GM12878 (cell line): ENCODE data around the gene ERC2. TPM values are rescaled to one million over a fixed set of nuclear protein-coding genes. Genes with fewer than 3 reads are reported as not detected.

Experiments
- ATAC-seq: fragments of 200-7000 bp; cut with Tn5 transposase; 3 replicates; pipeline ENCODE4 v1.9.1; 2020; ENCODE audit warnings: mild to moderate bottlenecking, moderate library complexity
- BruUV-seq: library from RNA; stranded (reverse); fragments of 400-500 nt; replicated peaks from 2 replicates; lab custom pipeline; 2021; lab: Mats Ljungman, UMichigan
- CTCF ChIA-PET: fragments of 300-600 bp; sonication (Branson Sonifier 250); formaldehyde crosslinking; extraction: SDS; loops from one replicate; lab custom pipeline; 2021; ENCODE audit warnings: inconsistent platforms; lab: Yijun Ruan, JAX
- POLR2A ChIA-PET: fragments of 350-600 bp; formaldehyde crosslinking; extraction: SDS; loops from one replicate; lab custom pipeline; 2021; ENCODE audit warnings: inconsistent platforms; lab: Charles Lee
- RAD21 ChIA-PET: fragments of 300-600 bp; sonication (Branson Sonifier 250); formaldehyde crosslinking; loops from one replicate; lab custom pipeline; 2023; ENCODE audit warnings: antibody characterized with exemption; ENCODE audit not compliant: unreplicated experiment; lab: Charles Lee
- SMC1A ChIA-PET: fragments of 300-600 bp; sonication (Branson Sonifier 250); formaldehyde crosslinking; loops from one replicate; lab custom pipeline; 2023; ENCODE audit not compliant: unreplicated experiment, uncharacterized antibody; lab: Charles Lee
- DNase-seq: peaks from one replicate; pipeline ENCODE4 v3.0.0-alpha.2; 2011; ENCODE audit warnings: low read depth, low spot score
- FAIRE-seq: peaks from 3 replicates; lab custom pipeline; 2011; peaks lifted over from hg19 to GRCh38; lab: Jason Lieb, UNC
- H2AFZ ChIP-seq: 2 replicates; pipeline ENCODE4 v1.6.0; 2011; ENCODE audit warnings: low read depth, low read length, control low read depth; ENCODE audit not compliant: control insufficient read depth
- H3K27ac ChIP-seq: 2 replicates; pipeline ENCODE4 v1.5.1; 2011; ENCODE audit warnings: control low read depth; ENCODE audit not compliant: control insufficient read depth, insufficient read depth
- H3K27me3 ChIP-seq, 2 experiments: replicated peaks in 1 of 2; 2 replicates each; pipeline versions ENCODE4 v1.6.0 to v1.6.1; 2011; ENCODE audit warnings: low read length in 1 of 2; ENCODE audit not compliant: control insufficient read depth in 2 of 2, insufficient read depth in 2 of 2
- H3K36me3 ChIP-seq, 2 experiments: 2 replicates each; pipeline ENCODE4 v1.5.1; 2011; ENCODE audit warnings: low read length in 1 of 2; ENCODE audit not compliant: control insufficient read depth in 2 of 2, insufficient read depth in 2 of 2
- H3K4me1 ChIP-seq: 2 replicates; pipeline ENCODE4 v1.6.1; 2011; ENCODE audit warnings: mild to moderate bottlenecking, low read length, moderate library complexity, mixed read lengths; ENCODE audit not compliant: control insufficient read depth, insufficient read depth
- H3K4me2 ChIP-seq: 2 replicates; pipeline ENCODE4 v1.6.0; 2011; ENCODE audit warnings: control low read depth; ENCODE audit not compliant: control insufficient read depth, insufficient read depth
- H3K4me3 ChIP-seq: fragments of 200-600 bp; sonication (generic); 2 replicates; pipeline ENCODE4 v1.5.1; 2016
- H3K79me2 ChIP-seq: 2 replicates; pipeline ENCODE4 v1.6.0; 2011; ENCODE audit warnings: low read length; ENCODE audit not compliant: control insufficient read depth, insufficient read depth
- H3K9ac ChIP-seq: 2 replicates; pipeline ENCODE4 v1.8.0; 2011; ENCODE audit warnings: low read length, control low read depth, mixed read lengths; ENCODE audit not compliant: control insufficient read depth, insufficient read depth
- H3K9me3 ChIP-seq: replicated peaks from 3 replicates; pipeline ENCODE4 v1.5.1; 2011; ENCODE audit warnings: mild to moderate bottlenecking, low read length; ENCODE audit not compliant: control insufficient read depth, insufficient read depth
- H4K20me1 ChIP-seq: 2 replicates; pipeline ENCODE4 v1.6.0; 2011; ENCODE audit not compliant: control insufficient read depth, insufficient read depth
- BHLHE40 ChIP-seq, 2 experiments: fragments of 450-650 bp in 1 of 2; IDR thresholded peaks; 2 replicates each; pipeline ENCODE4 v1.6.1; 2011 to 2017; ENCODE audit warnings: low read depth in 2 of 2, borderline replicate concordance in 1 of 2, improper control_type of control experiment in 1 of 2, low read length in 1 of 2, mild to moderate bottlenecking in 1 of 2
- EED ChIP-seq: sonication (generic); IDR thresholded peaks from 2 replicates; pipeline ENCODE4 v1.6.1; 2016; ENCODE audit warnings: antibody characterized with exemption, low read depth
- ELK1 ChIP-seq: IDR thresholded peaks from 2 replicates; pipeline ENCODE4 v1.6.1; 2012; ENCODE audit warnings: low read depth, low read length, improper control_type of control experiment
- MTA2 ChIP-seq: fragments of 450-650 bp; IDR thresholded peaks from 2 replicates; pipeline ENCODE4 v1.6.1; 2016; ENCODE audit warnings: low read depth, mild to moderate bottlenecking, moderate library complexity
- RB1 ChIP-seq: fragments of 450-650 bp; formaldehyde crosslinking; IDR thresholded peaks from 2 replicates; pipeline ENCODE4 v1.6.1; 2017; ENCODE audit warnings: mild to moderate bottlenecking, borderline replicate concordance
- TCF3 ChIP-seq: IDR thresholded peaks from 2 replicates; pipeline ENCODE4 v1.6.1; 2012; ENCODE audit warnings: low read depth, mild to moderate bottlenecking, low read length, borderline replicate concordance; ENCODE audit not compliant: insufficient read depth
- ZBTB4 ChIP-seq: fragments of 450-650 bp; formaldehyde crosslinking; IDR thresholded peaks from 2 replicates; pipeline ENCODE4 v1.4.0; 2022; ENCODE audit warnings: mild to moderate bottlenecking, moderate library complexity
- WGBS: methylation state at CpG from one replicate; pipeline ENCODE4 v1.1.6; 2016; ENCODE audit warnings: low lambda C conversion rate; ENCODE audit not compliant: insufficient replicate concordance, insufficient coverage; ENCODE audit errors: missing lambda C conversion rate; 5-methylcytosine and 5-hydroxymethylcytosine counted together
- in situ Hi-C: fragments of 300-500 bp; cut with MboI; formaldehyde crosslinking; loops from 9 replicates; pipeline ENCODE4 v1.14.3; 2018; ENCODE audit warnings: mixed read lengths
- intact Hi-C: fragments of 100-400 bp; cut with micrococcal nuclease; formaldehyde crosslinking; loops from one replicate; pipeline ENCODE4 v1.14.2; 2022; ENCODE audit not compliant: unreplicated experiment
- polyA plus RNA-seq, 11 experiments: library from polyadenylated mRNA; depleted of rRNA in 4 of 11; unstranded in 6 of 11; stranded (reverse) in 5 of 11; fragments of >200 nt; fragmentation: Nextera tagmentation in 4 of 11; fragmentation: Illumina TruSeq in 1 of 11; extraction: Ambion mirVana in 4 of 11; extraction: Trizol in 1 of 11; gene quantifications; 1 replicate in 1 of 11; 2 replicates in 10 of 11; pipeline versions ENCODE4 v1.2.1 to v1.2.3, GENCODE V29; 2011 to 2016; ENCODE audit warnings: inconsistent platforms in 2 of 11, missing spikeins in 2 of 11, low read depth in 1 of 11
- total RNA-seq, 4 experiments: library from RNA; depleted of rRNA in 3 of 4; stranded (reverse); fragments of >200 nt in 3 of 4; fragmentation: Illumina TruSeq in 1 of 4; extraction: Trizol in 1 of 4; gene quantifications; 2 replicates each; pipeline versions ENCODE4 v1.2.1 to v1.2.3, GENCODE V29; 2013 to 2021
- TF ChIP-seq, protein P1 (sequence below): fragments of 450-650 bp; IDR thresholded peaks from 2 replicates; pipeline ENCODE4 v1.6.1; 2017; ENCODE audit warnings: mild to moderate bottlenecking, low read depth, inconsistent platforms; ENCODE audit not compliant: poor library complexity, severe bottlenecking

ERC2 gene
- total and polyA plus RNA-seq, 10 of the 15 experiments (the other 5 are each of a cell fraction or from before 2014, with no cell fraction given): 0.06 to 1.4 (median 0.12) TPM; not detected in 3

GRCh38 chr3:56113231-56113630 lies 355.0 kb downstream of the ERC2 start:
- H3K4me3 ChIP-seq: no peak overlapping the region
- no peaks in the 10 kb centered on the region for H3K4me1 ChIP-seq
- H4K20me1 ChIP-seq: no peaks in the 10 kb centered on the region
- DNase-seq: no peak
- no peak overlapping the region for H2AFZ ChIP-seq
- no peaks in the 10 kb centered on the region for H3K79me2 ChIP-seq
- CTCF ChIA-PET: no interaction called here
- H3K9me3 ChIP-seq: no peaks in the 10 kb centered on the region
- no peaks in the 10 kb centered on the region; a peak in 1 of 4 replicates for H3K27me3 ChIP-seq
- no peak overlapping the region for H3K27ac ChIP-seq
- no peak for ATAC-seq
- no peak for FAIRE-seq
- intact Hi-C loops: no loop called here
- RAD21 ChIA-PET: no interaction called here
- H3K36me3 ChIP-seq: no peaks in the 10 kb centered on the region
- POLR2A ChIA-PET: no interaction called here
- SMC1A ChIA-PET: no interaction called here
- TF ChIP-seq RB1: no peak
- TF ChIP-seq, protein P1, sequence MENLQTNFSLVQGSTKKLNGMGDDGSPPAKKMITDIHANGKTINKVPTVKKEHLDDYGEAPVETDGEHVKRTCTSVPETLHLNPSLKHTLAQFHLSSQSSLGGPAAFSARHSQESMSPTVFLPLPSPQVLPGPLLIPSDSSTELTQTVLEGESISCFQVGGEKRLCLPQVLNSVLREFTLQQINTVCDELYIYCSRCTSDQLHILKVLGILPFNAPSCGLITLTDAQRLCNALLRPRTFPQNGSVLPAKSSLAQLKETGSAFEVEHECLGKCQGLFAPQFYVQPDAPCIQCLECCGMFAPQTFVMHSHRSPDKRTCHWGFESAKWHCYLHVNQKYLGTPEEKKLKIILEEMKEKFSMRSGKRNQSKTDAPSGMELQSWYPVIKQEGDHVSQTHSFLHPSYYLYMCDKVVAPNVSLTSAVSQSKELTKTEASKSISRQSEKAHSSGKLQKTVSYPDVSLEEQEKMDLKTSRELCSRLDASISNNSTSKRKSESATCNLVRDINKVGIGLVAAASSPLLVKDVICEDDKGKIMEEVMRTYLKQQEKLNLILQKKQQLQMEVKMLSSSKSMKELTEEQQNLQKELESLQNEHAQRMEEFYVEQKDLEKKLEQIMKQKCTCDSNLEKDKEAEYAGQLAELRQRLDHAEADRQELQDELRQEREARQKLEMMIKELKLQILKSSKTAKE: no peak
- TF ChIP-seq EED: no peak
- no peak for TF ChIP-seq ELK1
- no peak for TF ChIP-seq ZBTB4 (CRISPR knock-in tag)
- no peak for TF ChIP-seq MTA2
- no peak for TF ChIP-seq BHLHE40 (IDR thresholded peaks at IDR 0.05; ENCODE audit: borderline replicate concordance in 1 of 2, low read depth in 2 of 2, low read length in 1 of 2)
- no peak for TF ChIP-seq TCF3
- H3K4me2 ChIP-seq: no peak overlapping the region
- WGBS: 7% methylated on average over 1 of the region's 1 CpG
- in situ Hi-C loops: no loop called here
- H3K9ac ChIP-seq: no peak overlapping the region
- BruUV-seq: no TSS peak
